Trophoblast cell (in vitro differentiated cells and primary cell): Measurements from ENCODE around the gene NSMF.

Experiments
- DNase-seq, 2 donors: peaks; one replicate each; pipeline ENCODE4 v3.0.0-alpha.2; 2016
- H2AFZ ChIP-seq: 2 replicates; pipeline ENCODE4 v1.6.1; 2013; ENCODE audit warnings: low read length, moderate library complexity, mild to moderate bottlenecking; ENCODE audit not compliant: insufficient read depth, poor library complexity
- H2AK5ac ChIP-seq: 2 replicates; pipeline ENCODE4 v1.6.1; 2013; ENCODE audit warnings: mild to moderate bottlenecking, low read length
- H2BK120ac ChIP-seq: 2 replicates; pipeline ENCODE4 v1.6.1; 2013; ENCODE audit warnings: low read length, mild to moderate bottlenecking, moderate library complexity; ENCODE audit not compliant: insufficient read depth, poor library complexity
- H2BK12ac ChIP-seq: 2 replicates; pipeline ENCODE4 v1.6.1; 2013; ENCODE audit warnings: mild to moderate bottlenecking, low read length, moderate library complexity
- H2BK5ac ChIP-seq: 2 replicates; pipeline ENCODE4 v1.6.1; 2013; ENCODE audit warnings: low read length, low read depth, moderate library complexity, mild to moderate bottlenecking; ENCODE audit not compliant: poor library complexity
- H3K14ac ChIP-seq: 2 replicates; pipeline ENCODE4 v1.6.1; 2013; ENCODE audit warnings: mild to moderate bottlenecking, low read length
- H3K18ac ChIP-seq: 2 replicates; pipeline ENCODE4 v1.6.1; 2013; ENCODE audit warnings: mild to moderate bottlenecking, low read length
- H3K23ac ChIP-seq: 2 replicates; pipeline ENCODE4 v1.6.1; 2013; ENCODE audit warnings: low read length
- H3K27ac ChIP-seq: 2 replicates; pipeline ENCODE4 v1.5.1; 2013; ENCODE audit warnings: low read depth, mild to moderate bottlenecking, inconsistent platforms, low read length, moderate library complexity
- H3K27me3 ChIP-seq: 2 replicates; pipeline ENCODE4 v1.6.1; 2013; ENCODE audit warnings: inconsistent platforms, mild to moderate bottlenecking, low read length, moderate library complexity; ENCODE audit not compliant: insufficient read depth
- H3K36me3 ChIP-seq, 2 experiments: 1 replicate in 1 of 2; 2 replicates in 1 of 2; pipeline ENCODE4 v1.6.1; 2013; ENCODE audit warnings: low read length in 2 of 2, mild to moderate bottlenecking in 2 of 2, moderate library complexity in 1 of 2; ENCODE audit not compliant: insufficient read depth in 2 of 2, control insufficient read depth in 1 of 2
- H3K4ac ChIP-seq: 2 replicates; pipeline ENCODE4 v1.6.1; 2013; ENCODE audit warnings: low read depth, mild to moderate bottlenecking, low read length, moderate library complexity
- H3K4me1 ChIP-seq, 2 experiments: 1 replicate in 1 of 2; 2 replicates in 1 of 2; pipeline ENCODE4 v1.6.1; 2013; ENCODE audit warnings: low read length in 2 of 2, mild to moderate bottlenecking in 2 of 2, moderate library complexity in 1 of 2; ENCODE audit not compliant: insufficient read depth in 2 of 2, control insufficient read depth in 1 of 2
- H3K4me2 ChIP-seq: 2 replicates; pipeline ENCODE4 v1.6.1; 2013; ENCODE audit warnings: inconsistent platforms, mild to moderate bottlenecking, low read length, moderate library complexity
- H3K4me3 ChIP-seq: 2 replicates; pipeline ENCODE4 v1.5.1; 2013; ENCODE audit warnings: mild to moderate bottlenecking, low read depth, low read length, inconsistent platforms
- H3K79me1 ChIP-seq: one replicate; pipeline ENCODE4 v1.6.1; 2013; ENCODE audit warnings: low read length
- H3K79me2 ChIP-seq: 2 replicates; pipeline ENCODE4 v1.6.1; 2013; ENCODE audit warnings: low read length, mild to moderate bottlenecking; ENCODE audit not compliant: control insufficient read depth, insufficient read depth, poor library complexity
- H3K9ac ChIP-seq: 2 replicates; pipeline ENCODE4 v1.6.1; 2013; ENCODE audit warnings: mild to moderate bottlenecking, low read length
- H3K9me3 ChIP-seq: 2 replicates; pipeline ENCODE4 v1.6.1; 2013; ENCODE audit warnings: low read depth, mild to moderate bottlenecking, control low read depth, inconsistent platforms, low read length; ENCODE audit not compliant: insufficient read depth
- H4K12ac ChIP-seq: 2 replicates; pipeline ENCODE4 v1.6.1; 2013; ENCODE audit warnings: low read depth, mild to moderate bottlenecking, low read length, moderate library complexity
- H4K8ac ChIP-seq: 2 replicates; pipeline ENCODE4 v1.6.1; 2013; ENCODE audit warnings: low read depth, mild to moderate bottlenecking, low read length, moderate library complexity
- H4K91ac ChIP-seq: one replicate; pipeline ENCODE4 v1.6.1; 2013; ENCODE audit warnings: low read depth, mild to moderate bottlenecking, low read length, moderate library complexity
- WGBS: extraction: QIAGEN DNeasy Blood & Tissue Kit; methylation state at CpG from one replicate; pipeline ENCODE4 v1.1.7; 2013; ENCODE audit warnings: missing lambda C conversion rate; ENCODE audit not compliant: insufficient read length, insufficient coverage; ENCODE audit errors: extremely low coverage; 5-methylcytosine and 5-hydroxymethylcytosine counted together

NSMF gene

DNA sequence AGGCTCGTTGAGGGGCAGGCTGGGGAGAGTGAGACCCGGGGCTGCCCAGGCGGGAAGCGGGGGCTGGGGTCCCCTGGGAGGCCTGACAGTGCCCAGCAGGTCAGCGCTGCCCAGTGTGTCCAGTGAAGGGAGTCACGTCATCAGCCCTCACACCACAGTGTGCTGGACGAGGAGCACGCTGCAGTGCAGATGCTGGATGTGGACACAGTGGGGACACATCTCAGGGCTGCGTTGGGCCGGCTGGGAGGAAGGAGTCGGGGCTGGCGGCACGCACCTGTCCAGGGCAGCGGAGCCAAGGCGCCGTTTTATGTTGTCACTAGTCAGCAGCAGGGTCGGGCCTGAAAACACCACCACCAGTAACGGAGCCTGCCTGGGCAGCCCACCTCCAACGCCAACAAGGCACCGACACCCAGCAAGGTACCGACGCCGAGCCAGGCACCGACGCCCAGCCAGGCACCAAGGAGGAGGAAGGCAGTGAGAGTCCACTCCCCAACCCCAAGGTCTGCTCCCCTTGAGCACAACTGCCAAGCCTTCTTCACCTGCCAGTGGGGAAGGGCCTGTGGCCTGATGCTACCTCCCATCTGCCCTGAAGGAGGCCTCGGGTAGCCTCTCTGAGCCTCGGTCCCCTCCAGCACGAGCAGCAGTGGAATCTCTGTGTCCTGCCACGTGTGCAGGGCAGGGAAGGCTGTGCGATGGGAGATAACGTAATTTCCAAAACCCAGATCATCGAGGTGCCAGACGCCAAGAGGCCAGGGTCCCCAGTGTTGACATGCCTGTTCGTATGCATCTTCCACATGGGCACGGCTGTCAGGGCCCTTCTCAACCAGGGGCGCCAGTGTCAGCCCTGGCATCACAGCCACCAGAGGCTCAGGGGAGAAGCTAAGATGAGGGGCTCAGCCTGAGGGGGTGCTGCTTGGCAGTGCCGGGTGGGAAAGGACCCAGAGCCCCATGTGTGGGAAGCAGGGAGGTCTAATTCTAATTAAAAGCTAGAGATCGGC, 21.9 kb upstream of the NSMF start:
- Histone ChIP-seq H3K9me3 (no peaks in the 10 kb centered on the region), H2BK120ac (no peak overlapping the region), H3K4me3 (no peak overlapping the region), H2AK5ac (no peak overlapping the region), H3K9ac (no peak overlapping the region), H4K12ac (no peak overlapping the region), H3K27ac (no peak overlapping the region), H2BK5ac (no peak overlapping the region), H3K36me3 (no peaks in the 10 kb centered on the region), H4K91ac (no peak overlapping the region), H3K79me1 (no peaks in the 10 kb centered on the region), H3K79me2 (no peaks in the 10 kb centered on the region), H3K4me1 (peaks cover 18 to 28% of the 10 kb centered on the region in 2 experiments), H2AFZ (no peak overlapping the region), H3K27me3 (peaks cover under 1% of the 10 kb centered on the region), H3K4me2 (no peak overlapping the region), H2BK12ac (no peak overlapping the region), H3K23ac (no peak overlapping the region), H3K14ac (no peak overlapping the region), H3K18ac (no peak overlapping the region), H4K8ac (no peak overlapping the region), H3K4ac (no peak overlapping the region)
- no peak for DNase-seq
- WGBS = no CpG with 5 or more reads among the region's 38 CpGs

GRCh38 chr9:137479892-137480685, 21.0 kb upstream of the NSMF start:
- Histone ChIP-seq H2AK5ac (no peak overlapping the region), H3K4ac (no peak overlapping the region), H3K4me3 (no peak overlapping the region), H3K9ac (no peak overlapping the region), H4K12ac (no peak overlapping the region), H3K4me1 (peaks cover 18 to 22% of the 10 kb centered on the region in 2 experiments), H3K27me3 (peaks cover 2% of the 10 kb centered on the region), H4K91ac (no peak overlapping the region), H4K8ac (no peak overlapping the region), H2AFZ (no peak overlapping the region), H2BK12ac (no peak overlapping the region), H3K23ac (no peak overlapping the region), H3K4me2 (no peak overlapping the region), H3K9me3 (peaks cover 2% of the 10 kb centered on the region), H3K36me3 (no peaks in the 10 kb centered on the region), H3K27ac (no peak overlapping the region), H3K79me1 (no peaks in the 10 kb centered on the region), H2BK120ac (no peak overlapping the region), H3K18ac (no peak overlapping the region), H3K79me2 (no peaks in the 10 kb centered on the region), H3K14ac (no peak overlapping the region), H2BK5ac (no peak overlapping the region)
- no peak for DNase-seq
- WGBS = no CpG with 5 or more reads among the region's 32 CpGs

- Histone ChIP-seq H3K79me1 (no peaks in the 10 kb centered on the region), H2AK5ac (no peak overlapping the region), H3K23ac (no peak overlapping the region), H3K79me2 (no peaks in the 10 kb centered on the region), H4K8ac (no peak overlapping the region), H3K9me3 (peaks cover 4% of the 10 kb centered on the region), H3K4me3 (no peak overlapping the region), H3K4ac (no peak overlapping the region), H3K27ac (no peak overlapping the region), H4K91ac (no peak overlapping the region), H3K9ac (no peak overlapping the region), H3K18ac (no peak overlapping the region), H3K36me3 (no peaks in the 10 kb centered on the region), H2BK12ac (no peak overlapping the region), H2BK5ac (no peak overlapping the region), H2BK120ac (no peak overlapping the region), H3K4me1 (peaks cover 16 to 18% of the 10 kb centered on the region in 2 experiments), H3K27me3 (peaks cover 2% of the 10 kb centered on the region), H4K12ac (no peak overlapping the region), H3K14ac (no peak overlapping the region), H2AFZ (no peak overlapping the region), H3K4me2 (no peak overlapping the region)
- WGBS = no CpG with 5 or more reads among the region's 36 CpGs
- DNase-seq = peak; percentile 95 to 97
These were observed 20.1 kb upstream of the NSMF start for GRCh38 chr9:137478962-137479861.

GRCh38 chr9:137478613-137478961, 19.5 kb upstream of the NSMF start:
- H3K9ac ChIP-seq = no peak overlapping the region
- H2AFZ ChIP-seq = no peak overlapping the region
- no peaks in the 10 kb centered on the region for H3K36me3 ChIP-seq
- H4K12ac ChIP-seq = no peak overlapping the region
- no peak overlapping the region for H2AK5ac ChIP-seq
- no peak overlapping the region for H3K14ac ChIP-seq
- H3K4ac ChIP-seq = no peak overlapping the region
- no peak overlapping the region for H3K4me2 ChIP-seq
- no peaks in the 10 kb centered on the region for H3K79me1 ChIP-seq
- H2BK120ac ChIP-seq = no peak overlapping the region
- no peak overlapping the region for H4K91ac ChIP-seq
- H3K27me3 ChIP-seq = peaks cover 2% of the 10 kb centered on the region
- no peak overlapping the region for H3K18ac ChIP-seq
- H3K4me1 ChIP-seq = peaks cover 16 to 18% of the 10 kb centered on the region in 2 experiments
- H2BK12ac ChIP-seq = no peak overlapping the region
- H2BK5ac ChIP-seq = no peak overlapping the region
- H3K9me3 ChIP-seq = peaks cover 8% of the 10 kb centered on the region
- H3K23ac ChIP-seq = no peak overlapping the region
- H3K27ac ChIP-seq = no peak overlapping the region
- no peaks in the 10 kb centered on the region for H3K79me2 ChIP-seq
- no peak for DNase-seq
- WGBS = no CpG with 5 or more reads among the region's 11 CpGs
- H4K8ac ChIP-seq = no peak overlapping the region
- H3K4me3 ChIP-seq = no peak overlapping the region
